Measurements from ENCODE around the gene ADAMTS12.

- no peak for TF ChIP-seq CTCF (IDR thresholded peaks at IDR 0.05)
- TF ChIP-seq POLR2A (IDR thresholded peaks at IDR 0.05), result no peak
These were observed 258.1 kb downstream of the ADAMTS12 start for GRCh38 chr5:33633699-33634098.

All from lower leg skin (tissue), 3 donors.